NCI-H187 (cell line): ENCODE measurements around the gene PRR19.

Source experiments
- DNase-seq, 2 experiments: peaks; one replicate each; lab custom pipeline; 2025; lab: John Stamatoyannopoulos, UW

PRR19 gene

DNA sequence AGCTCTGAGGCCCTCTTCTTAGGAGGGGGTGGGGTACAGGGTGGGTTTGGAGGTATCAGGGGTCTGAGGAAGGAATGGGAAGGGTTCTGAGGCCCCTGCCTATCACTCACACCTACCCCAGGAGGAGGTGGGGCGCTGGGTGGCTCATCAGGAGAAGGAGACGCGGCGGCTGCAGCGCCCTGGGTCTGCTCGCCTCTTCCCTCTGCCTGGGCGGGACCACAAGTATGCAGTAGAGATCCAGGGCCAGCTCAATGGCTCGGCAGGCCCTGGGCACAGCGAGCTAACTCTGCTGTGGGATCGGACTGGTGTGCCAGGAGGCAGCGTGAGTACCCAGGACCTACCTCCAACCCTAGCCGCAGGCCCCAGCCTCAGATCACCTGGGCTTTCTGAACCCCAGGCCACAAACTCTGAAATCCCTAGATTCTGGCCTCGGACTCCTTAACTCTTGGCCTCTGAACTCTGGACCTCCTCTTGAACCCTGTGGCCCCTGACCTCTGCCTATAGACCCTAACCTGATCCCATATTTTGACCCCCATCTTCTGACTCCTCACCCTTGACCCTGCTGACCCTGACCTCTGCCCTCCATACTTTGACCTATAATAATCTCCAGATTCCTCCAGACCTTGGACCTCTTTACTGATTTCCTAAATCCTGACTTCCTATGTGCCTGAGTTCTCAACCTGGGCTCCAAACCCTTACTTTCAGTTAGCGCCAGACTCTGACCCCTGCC lies 47.6 kb downstream of the PRR19 start:
- DNase-seq, result no peak

DNA sequence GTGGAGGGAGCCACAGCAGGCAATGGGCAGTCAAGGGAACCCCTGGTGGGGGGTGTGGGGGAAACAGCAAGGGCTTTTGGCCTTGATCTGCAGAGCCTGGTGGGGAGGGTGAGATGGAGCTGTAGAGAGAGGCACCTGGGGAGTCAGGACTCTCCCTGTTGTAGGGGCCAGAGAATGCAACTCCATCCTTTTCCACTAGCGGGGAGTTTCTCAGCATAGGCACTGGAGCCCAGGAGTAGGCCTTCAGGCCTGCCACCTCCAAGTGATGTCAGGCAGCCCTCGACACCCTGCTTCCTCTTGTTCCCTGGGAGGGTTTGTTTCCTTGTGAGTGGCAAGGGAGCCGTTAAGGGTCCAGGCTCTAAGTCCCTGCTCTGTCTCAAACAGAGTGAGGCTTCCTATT lies 48.5 kb downstream of the PRR19 start:
- DNase-seq, result no peak

DNA sequence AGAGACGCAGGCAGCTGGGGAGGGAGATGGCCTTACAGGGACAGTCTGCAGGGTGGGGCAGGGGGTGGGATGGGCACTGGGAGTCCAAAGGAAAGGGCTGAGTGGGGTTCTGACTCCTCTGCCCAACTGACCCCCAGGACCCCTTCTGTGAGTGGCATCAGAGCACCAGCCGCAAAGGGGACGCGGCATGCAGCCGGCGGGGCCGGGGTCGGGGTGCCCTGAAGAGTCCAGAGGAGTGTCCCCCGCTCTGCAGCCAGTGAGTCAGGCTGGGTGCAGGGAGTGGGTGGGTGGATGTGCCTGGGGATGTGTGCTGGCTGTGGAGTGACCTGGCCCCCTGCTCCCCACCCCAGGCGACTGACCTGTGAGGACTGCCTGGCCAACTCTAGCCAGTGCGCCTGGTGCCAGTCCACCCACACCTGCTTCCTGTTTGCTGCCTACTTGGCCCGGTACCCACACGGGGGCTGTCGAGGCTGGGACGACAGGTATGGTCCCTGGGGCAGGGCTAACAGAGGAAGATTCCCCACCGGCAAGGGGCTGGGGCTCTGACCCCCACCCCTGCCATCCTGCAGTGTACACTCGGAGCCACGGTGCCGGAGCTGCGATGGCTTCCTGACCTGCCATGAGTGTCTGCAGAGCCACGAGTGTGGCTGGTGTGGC lies 49.3 kb downstream of the PRR19 start:
- no peak for DNase-seq

DNA sequence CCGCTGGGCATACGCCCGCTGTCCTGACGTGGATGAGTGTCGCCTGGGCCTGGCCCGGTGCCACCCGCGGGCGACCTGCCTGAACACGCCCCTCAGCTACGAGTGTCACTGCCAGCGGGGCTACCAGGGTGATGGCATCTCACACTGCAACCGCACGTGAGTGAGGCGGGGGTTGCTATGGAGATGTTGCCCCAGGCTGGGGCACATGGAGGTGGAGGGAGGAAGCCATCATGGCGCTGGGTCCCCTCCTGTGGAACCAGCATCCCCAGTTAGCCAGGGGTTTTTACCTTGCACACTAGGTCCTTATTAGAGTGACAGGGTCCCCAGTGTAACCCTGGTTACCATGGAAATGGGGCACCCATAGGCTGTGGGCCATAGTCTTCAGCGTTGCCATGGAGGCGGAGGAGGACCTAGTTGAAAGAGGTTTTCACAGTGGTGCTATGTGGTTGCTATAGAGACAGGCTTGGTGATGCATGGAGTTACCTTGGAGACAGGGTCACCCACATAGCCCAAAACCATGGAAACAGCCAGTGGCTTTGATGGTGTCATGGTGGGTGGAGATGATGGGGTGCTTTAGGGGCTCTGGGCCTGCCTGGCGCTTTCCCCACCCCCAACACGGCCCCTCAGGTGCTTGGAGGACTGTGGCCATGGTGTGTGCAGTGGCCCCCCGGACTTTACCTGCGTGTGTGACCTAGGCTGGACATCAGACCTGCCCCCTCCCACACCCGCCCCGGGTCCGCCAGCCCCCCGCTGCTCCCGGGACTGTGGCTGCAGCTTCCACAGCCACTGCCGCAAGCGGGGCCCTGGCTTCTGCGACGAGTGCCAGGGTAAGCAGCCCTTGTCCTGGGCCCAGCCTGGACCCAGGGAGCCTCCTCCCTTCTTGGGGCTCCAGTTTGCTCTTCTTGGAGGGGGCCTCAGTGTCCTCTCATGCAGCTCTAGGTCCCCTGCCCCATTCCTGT lies 50.6 kb downstream of the PRR19 start:
- no peak for DNase-seq

DNA sequence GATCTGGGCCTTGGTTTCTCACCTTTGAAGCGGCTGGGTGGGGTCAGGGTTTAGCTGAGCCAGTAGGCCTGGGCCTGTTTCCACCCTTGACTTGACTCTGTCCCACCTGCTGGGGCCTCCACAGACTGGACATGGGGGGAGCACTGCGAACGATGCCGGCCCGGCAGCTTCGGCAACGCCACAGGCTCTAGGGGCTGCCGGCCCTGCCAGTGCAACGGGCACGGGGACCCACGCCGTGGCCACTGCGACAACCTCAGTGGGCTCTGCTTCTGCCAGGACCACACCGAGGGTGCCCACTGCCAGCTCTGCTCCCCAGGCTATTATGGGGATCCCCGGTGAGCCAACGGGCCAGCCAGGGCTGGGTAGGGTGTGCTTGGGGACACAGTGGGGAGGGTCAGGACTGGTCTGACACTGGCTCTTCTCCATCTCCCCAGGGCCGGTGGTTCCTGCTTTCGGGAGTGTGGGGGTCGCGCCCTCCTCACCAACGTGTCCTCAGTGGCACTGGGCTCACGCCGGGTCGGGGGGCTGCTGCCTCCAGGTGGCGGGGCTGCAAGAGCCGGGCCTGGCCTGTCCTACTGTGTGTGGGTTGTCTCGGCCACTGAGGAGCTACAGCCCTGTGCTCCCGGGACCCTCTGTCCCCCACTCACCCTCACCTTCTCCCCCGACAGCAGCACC lies 51.5 kb downstream of the PRR19 start:
- DNase-seq, result no peak

DNA sequence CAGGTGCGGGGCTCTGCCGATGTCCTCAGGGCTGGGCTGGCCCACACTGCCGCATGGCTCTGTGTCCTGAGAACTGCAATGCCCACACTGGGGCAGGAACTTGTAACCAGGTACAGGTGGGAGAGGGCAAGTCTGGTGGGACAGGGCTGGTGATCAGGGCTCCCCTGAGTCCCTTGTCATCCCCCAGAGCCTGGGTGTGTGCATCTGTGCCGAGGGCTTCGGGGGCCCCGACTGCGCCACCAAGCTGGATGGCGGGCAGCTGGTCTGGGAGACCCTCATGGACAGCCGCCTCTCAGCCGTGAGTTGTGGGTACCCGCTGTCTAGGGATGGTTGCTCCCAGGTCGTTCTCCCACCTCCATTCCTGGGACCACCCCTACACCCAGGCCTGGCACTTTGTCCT lies 54.0 kb downstream of the PRR19 start:
- no peak for DNase-seq

DNA sequence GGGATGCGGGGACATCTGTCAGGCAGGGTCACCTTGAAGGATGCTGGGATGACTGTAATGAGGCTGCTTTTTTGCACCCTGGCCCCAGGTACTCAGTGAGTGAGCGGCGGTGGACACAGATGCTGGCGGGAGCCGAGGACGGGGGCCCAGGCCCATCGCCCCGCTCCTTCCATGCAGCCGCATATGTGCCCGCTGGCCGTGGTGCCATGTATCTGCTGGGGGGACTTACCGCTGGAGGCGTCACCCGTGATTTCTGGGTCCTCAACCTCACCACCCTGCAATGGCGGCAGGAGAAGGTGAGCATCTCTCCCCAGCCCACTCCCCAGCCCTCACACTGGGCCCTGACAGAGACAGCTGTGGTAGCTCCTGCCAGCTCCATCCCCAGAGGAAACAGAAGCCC lies 54.8 kb downstream of the PRR19 start:
- no peak for DNase-seq

DNA sequence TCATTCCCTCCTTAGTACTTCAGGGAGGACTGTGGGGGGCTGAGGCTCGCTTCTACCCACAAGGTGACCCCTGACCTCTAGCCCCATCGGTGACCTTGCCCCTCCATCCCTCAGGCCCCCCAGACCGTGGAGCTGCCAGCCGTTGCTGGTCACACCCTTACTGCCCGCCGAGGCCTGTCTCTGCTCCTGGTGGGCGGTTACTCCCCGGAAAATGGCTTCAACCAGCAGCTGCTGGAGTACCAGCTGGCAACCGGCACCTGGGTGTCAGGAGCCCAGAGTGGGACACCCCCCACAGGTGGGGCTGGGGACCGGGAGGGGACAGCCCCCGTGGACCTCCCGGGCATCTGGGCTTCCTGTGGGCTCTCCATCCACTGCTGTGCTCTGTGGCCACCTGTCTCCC lies 55.4 kb downstream of the PRR19 start:
- DNase-seq, result no peak
